HCT116 (cell line): ENCODE data around the gene TMPO. TPM values are rescaled to one million over a fixed set of nuclear protein-coding genes. Genes with fewer than 3 reads are reported as not detected.
"Not testable (repeated sequence)": the region's sequence is repeated elsewhere in the genome, so short reads cannot be mapped to it uniquely, and the experiment has no call there.

Source experiments
- ATAC-seq: fragments of 200-7000 bp; cut with Tn5 transposase; 2 replicates; pipeline ENCODE4 v1.9.1; 2020; ENCODE audit warnings: mild to moderate bottlenecking, moderate library complexity
- BruUV-seq: library from RNA; stranded (reverse); fragments of 400-500 nt; replicated peaks from 2 replicates; lab custom pipeline; 2021; lab: Mats Ljungman, UMichigan
- CTCF ChIA-PET: fragments of 300-600 bp; sonication (Branson Sonifier 250); formaldehyde crosslinking; loops from one replicate; lab custom pipeline; 2021; ENCODE audit warnings: antibody characterized with exemption; lab: Charles Lee
- POLR2A ChIA-PET: fragments of 300-600, 350-600 bp; sonication (Branson Sonifier 250); formaldehyde crosslinking; loops from one replicate; lab custom pipeline; 2021; ENCODE audit warnings: antibody characterized with exemption; lab: Charles Lee
- RAD21 ChIA-PET, 2 experiments: fragments of 300-600 bp; sonication (Branson Sonifier 250); formaldehyde crosslinking; loops; one replicate each; lab custom pipeline; 2023; ENCODE audit warnings: low total read pairs in 2 of 2; ENCODE audit not compliant: uncharacterized antibody in 2 of 2, unreplicated experiment in 2 of 2, low non-redundant PET in 1 of 2; lab: Charles Lee
- DNase-seq: peaks from one replicate; pipeline ENCODE4 v3.0.0-alpha.2; 2010; ENCODE audit warnings: low read depth, low spot score
- H2AFZ ChIP-seq: fragments of 200-600 bp; shearing (Covaris generic), sonication (generic); 2 replicates; pipeline ENCODE4 v1.6.1; 2017; ENCODE audit warnings: low read depth, mixed run types, mixed read lengths, antibody characterized with exemption, low read length; ENCODE audit not compliant: poor library complexity, severe bottlenecking
- H3K27ac ChIP-seq: 2 replicates; pipeline ENCODE4 v1.5.1; 2012; ENCODE audit warnings: low read depth, low read length
- H3K27me3 ChIP-seq: fragments of 200-600 bp; sonication (generic); 2 replicates; pipeline ENCODE4 v1.6.1; 2016; ENCODE audit warnings: mixed run types, low read length, mixed read lengths; ENCODE audit not compliant: insufficient read depth
- H3K36me3 ChIP-seq, 2 experiments: fragments of 200-500 bp in 1 of 2; fragments of 200-600 bp in 1 of 2; sonication (Bioruptor generic) in 1 of 2; sonication (generic) in 1 of 2; 2 replicates each; pipeline versions ENCODE4 v1.5.1 to v1.6.1; 2014 to 2016; ENCODE audit warnings: low read length in 2 of 2, inconsistent platforms in 1 of 2, mixed read lengths in 1 of 2, mixed run types in 1 of 2; ENCODE audit not compliant: insufficient read depth in 2 of 2, control insufficient read depth in 1 of 2
- H3K4me1 ChIP-seq, 2 experiments: fragments of 200-600 bp in 1 of 2; sonication (generic) in 1 of 2; 2 replicates each; pipeline versions ENCODE4 v1.5.1 to v1.6.1; 2012 to 2017; ENCODE audit warnings: low read length in 2 of 2, inconsistent platforms in 1 of 2, mild to moderate bottlenecking in 1 of 2, mixed read lengths in 1 of 2, mixed run types in 1 of 2, moderate library complexity in 1 of 2; ENCODE audit not compliant: insufficient read depth in 2 of 2, control insufficient read depth in 1 of 2
- H3K4me2 ChIP-seq: fragments of 200-600 bp; sonication (generic); 2 replicates; pipeline ENCODE4 v1.6.1; 2017; ENCODE audit warnings: mixed run types, low read length, mixed read lengths
- H3K4me3 ChIP-seq, 2 experiments: fragments of 200-600 bp in 1 of 2; sonication (generic) in 1 of 2; replicated peaks in 1 of 2; 2 replicates each; pipeline ENCODE4 v1.5.1; 2011 to 2016; ENCODE audit warnings: low read length in 2 of 2, control low read depth in 1 of 2, low read depth in 1 of 2, mild to moderate bottlenecking in 1 of 2, mixed read lengths in 1 of 2, mixed run types in 1 of 2
- H3K79me2 ChIP-seq: fragments of 200-600 bp; sonication (generic); 2 replicates; pipeline ENCODE4 v1.6.1; 2017; ENCODE audit warnings: mild to moderate bottlenecking, mixed run types, low read length, moderate library complexity, mixed read lengths; ENCODE audit not compliant: insufficient read depth
- H3K9ac ChIP-seq: fragments of 200-600 bp; sonication (generic); 2 replicates; pipeline ENCODE4 v1.6.1; 2016; ENCODE audit warnings: low read length, mixed read lengths
- H3K9me2 ChIP-seq: fragments of 200-600 bp; sonication (generic), shearing (Covaris generic); 2 replicates; pipeline ENCODE4 v1.6.1; 2017; ENCODE audit warnings: mixed run types, mild to moderate bottlenecking, moderate library complexity; ENCODE audit not compliant: insufficient read depth
- H3K9me3 ChIP-seq, 2 experiments: fragments of 200-500 bp in 1 of 2; fragments of 200-600 bp in 1 of 2; sonication (Bioruptor generic) in 1 of 2; sonication (generic) in 1 of 2; 2 replicates each; pipeline ENCODE4 v1.6.1; 2014 to 2017; ENCODE audit warnings: low read length in 2 of 2, mixed read lengths in 2 of 2, inconsistent platforms in 1 of 2, low read depth in 1 of 2, mild to moderate bottlenecking in 1 of 2, mixed run types in 1 of 2, moderate library complexity in 1 of 2; ENCODE audit not compliant: control insufficient read depth in 1 of 2, insufficient read depth in 1 of 2
- H4K20me1 ChIP-seq: fragments of 200-600 bp; sonication (generic), shearing (Covaris generic); 2 replicates; pipeline ENCODE4 v1.6.1; 2017; ENCODE audit warnings: mixed run types, mild to moderate bottlenecking, moderate library complexity; ENCODE audit not compliant: insufficient read depth
- ELF1 ChIP-seq: IDR thresholded peaks from 2 replicates; pipeline ENCODE4 v1.6.1; 2012; ENCODE audit warnings: low read depth, borderline replicate concordance
- MAX ChIP-seq: IDR thresholded peaks from 2 replicates; pipeline ENCODE4 v1.6.1; 2012
- REST ChIP-seq: IDR thresholded peaks from 2 replicates; pipeline ENCODE4 v1.6.1; 2012; ENCODE audit warnings: low read depth
- SIN3A ChIP-seq: IDR thresholded peaks from 2 replicates; pipeline ENCODE4 v1.6.1; 2012; ENCODE audit warnings: low read depth
- intact Hi-C: fragments of 100-400 bp; cut with micrococcal nuclease; formaldehyde crosslinking; loops from 2 replicates; pipeline ENCODE4 v1.10.0; 2022
- total RNA-seq: library from RNA; stranded (reverse); gene quantifications from one replicate; pipeline ENCODE4 v1.2.1, GENCODE V29; 2021; ENCODE audit not compliant: unreplicated experiment

Gene TMPO
- total RNA-seq, 1 experiment from 2014 or later, result 207 TPM

GRCh38 chr12:98485792-98486340, 29.5 kb upstream of the TMPO start:
- Histone ChIP-seq H3K4me2 (no peak overlapping the region), H4K20me1 (no peaks in the 10 kb centered on the region), H3K9me2 (no peaks in the 10 kb centered on the region), H3K27ac (no peak overlapping the region), H3K9me3 (no peaks in the 10 kb centered on the region), H3K4me3 (no peak overlapping the region), H3K79me2 (no peaks in the 10 kb centered on the region), H3K36me3 (no peaks in the 10 kb centered on the region), H3K9ac (no peak overlapping the region), H3K27me3 (no peaks in the 10 kb centered on the region), H3K4me1 (peaks cover 11 to 17% of the 10 kb centered on the region in 2 experiments), H2AFZ (no peak overlapping the region)
- CTCF ChIA-PET, result no interaction called here
- RAD21 ChIA-PET, result no interaction called here
- no TSS peak for BruUV-seq
- no peak for ATAC-seq
- DNase-seq, result no peak
- intact Hi-C loops, result no loop called here
- no peak for TF ChIP-seq ELF1
- no peak for TF ChIP-seq SIN3A
- no peak for TF ChIP-seq REST
- no peak for TF ChIP-seq MAX
- POLR2A ChIA-PET, result interaction anchor here (0.6 to 1.4 kb wide), 2 partner anchors 15 to 38 kb away, joined by 3 to 4 read pairs; no protein-coding TSS in a partner anchor

- POLR2A ChIA-PET, result not testable (repeated sequence)
Measured at GRCh38 chr12:98488416-98488815, 27.0 kb upstream of the TMPO start.

More at GRCh38 chr12:98488416-98488815, 27.0 kb upstream of the TMPO start:
- H3K9ac ChIP-seq, RAD21 ChIA-PET, intact Hi-C loops, H3K79me2 ChIP-seq, H3K9me2 ChIP-seq, H3K4me3 ChIP-seq, H3K9me3 ChIP-seq, DNase-seq, H3K36me3 ChIP-seq, H4K20me1 ChIP-seq, H3K27me3 ChIP-seq, CTCF ChIA-PET, H3K27ac ChIP-seq, H3K4me2 ChIP-seq, H2AFZ ChIP-seq, ATAC-seq, BruUV-seq: not testable (repeated sequence)
- H3K4me1 ChIP-seq, result peaks cover 21 to 27% of the 10 kb centered on the region in 2 experiments
